ENCODE data around the gene RTN1. TPM values are rescaled to one million over a fixed set of nuclear protein-coding genes. Genes with fewer than 3 reads are reported as not detected.
"Not testable (repeated sequence)": the region's sequence is repeated elsewhere in the genome, so short reads cannot be mapped to it uniquely, and the experiment has no call there.

The RTN1 gene
- total RNA-seq, 1 donor from 2014 or later, result 1.5 TPM

DNA sequence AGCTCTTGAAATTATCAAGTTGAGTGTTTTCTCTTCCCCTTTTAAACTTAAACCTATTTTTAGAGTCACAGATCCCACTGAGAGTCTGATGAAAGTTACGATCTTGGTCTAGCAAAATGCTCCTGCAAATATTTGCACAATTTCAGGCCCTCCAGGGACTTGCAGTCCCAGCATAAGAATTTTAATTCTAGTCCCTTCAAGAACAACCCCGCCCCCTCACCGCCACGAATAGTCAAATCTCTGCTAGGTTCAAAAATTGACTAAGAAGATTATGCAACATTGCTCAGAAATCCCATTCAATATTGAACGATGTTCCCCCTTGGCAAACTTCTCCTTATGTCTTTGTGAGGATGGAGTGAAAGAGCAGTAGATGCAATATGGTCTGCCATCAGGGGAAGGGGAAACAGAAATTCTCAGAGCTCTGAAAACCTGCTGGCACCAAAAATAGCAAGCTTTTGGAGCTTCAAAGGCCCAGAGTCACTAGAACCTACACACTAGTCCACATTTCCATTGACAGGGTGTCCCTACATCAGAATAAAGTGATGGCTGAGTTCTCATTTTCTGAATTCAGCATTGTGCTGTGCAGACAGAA is 166.4 kb downstream of the RTN1 start:
- no peak for DNase-seq (ENCODE audit: low read depth, low spot score)

DNA sequence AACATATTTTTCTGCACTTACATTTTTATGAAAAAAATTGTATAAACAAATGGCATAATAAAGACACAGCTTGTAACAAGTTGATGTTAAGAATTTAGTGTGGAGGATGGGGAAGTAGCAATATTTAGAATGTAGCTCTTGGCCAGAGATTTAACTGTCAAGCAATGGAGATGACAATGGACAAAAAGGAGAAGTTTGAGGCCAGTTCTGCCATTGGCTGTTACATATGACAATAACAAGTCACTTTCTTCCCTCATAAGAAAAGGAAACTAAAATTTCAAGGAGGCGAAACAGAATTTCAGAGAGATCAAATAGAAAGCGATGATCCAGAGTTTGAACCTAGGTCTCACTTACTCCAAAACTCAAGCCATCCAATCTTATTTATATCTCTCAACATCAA is 171.1 kb downstream of the RTN1 start:
- no peak for DNase-seq (ENCODE audit: low read depth, low spot score)

DNA sequence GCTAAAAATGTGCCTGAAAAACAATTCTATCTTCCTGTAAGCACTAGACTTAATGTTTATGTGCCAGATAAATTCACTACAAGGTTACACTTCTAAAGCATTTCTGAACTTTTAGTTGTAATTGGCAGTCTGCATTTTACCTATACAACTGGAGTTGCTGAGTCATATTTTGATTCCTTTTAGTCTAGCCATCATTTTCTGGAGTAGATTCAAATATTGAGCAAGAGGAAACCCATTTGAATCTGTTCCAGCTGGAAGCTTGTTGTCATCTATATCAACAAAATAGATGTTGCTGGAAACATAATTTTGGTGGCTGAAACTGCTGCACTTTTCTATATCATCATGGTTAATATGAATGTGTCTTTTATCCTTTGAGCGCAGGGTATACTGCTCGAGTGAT is 171.8 kb downstream of the RTN1 start:
- DNase-seq (ENCODE audit: low read depth, low spot score), result peak; percentile 5

DNA sequence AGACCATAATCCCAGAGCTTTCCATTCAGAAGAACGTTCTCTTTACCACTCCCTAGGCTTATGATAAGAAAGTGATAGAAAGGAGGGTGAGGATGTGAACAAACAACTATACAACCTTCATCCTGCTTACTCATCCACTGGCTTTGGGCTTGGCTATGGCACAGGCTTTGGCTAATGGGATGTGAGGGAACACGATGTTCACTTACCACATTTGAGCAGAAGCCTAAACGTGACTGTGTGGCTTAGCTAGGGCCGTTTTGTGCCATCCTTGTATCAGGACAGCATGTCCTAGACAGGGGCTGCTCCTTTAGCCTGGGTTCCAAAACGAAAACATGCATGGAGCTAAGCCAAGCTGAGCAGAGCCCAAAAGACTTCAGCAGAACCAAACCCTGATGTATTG is 175.4 kb downstream of the RTN1 start:
- DNase-seq (ENCODE audit: low read depth, low spot score), result no peak

- DNase-seq (ENCODE audit: low read depth, low spot score), result no peak
These were observed 179.3 kb downstream of the RTN1 start for GRCh38 chr14:59691266-59691665.

- DNase-seq (ENCODE audit: low read depth, low spot score), result no peak
These were observed 180.2 kb downstream of the RTN1 start for GRCh38 chr14:59690426-59690825.

DNA sequence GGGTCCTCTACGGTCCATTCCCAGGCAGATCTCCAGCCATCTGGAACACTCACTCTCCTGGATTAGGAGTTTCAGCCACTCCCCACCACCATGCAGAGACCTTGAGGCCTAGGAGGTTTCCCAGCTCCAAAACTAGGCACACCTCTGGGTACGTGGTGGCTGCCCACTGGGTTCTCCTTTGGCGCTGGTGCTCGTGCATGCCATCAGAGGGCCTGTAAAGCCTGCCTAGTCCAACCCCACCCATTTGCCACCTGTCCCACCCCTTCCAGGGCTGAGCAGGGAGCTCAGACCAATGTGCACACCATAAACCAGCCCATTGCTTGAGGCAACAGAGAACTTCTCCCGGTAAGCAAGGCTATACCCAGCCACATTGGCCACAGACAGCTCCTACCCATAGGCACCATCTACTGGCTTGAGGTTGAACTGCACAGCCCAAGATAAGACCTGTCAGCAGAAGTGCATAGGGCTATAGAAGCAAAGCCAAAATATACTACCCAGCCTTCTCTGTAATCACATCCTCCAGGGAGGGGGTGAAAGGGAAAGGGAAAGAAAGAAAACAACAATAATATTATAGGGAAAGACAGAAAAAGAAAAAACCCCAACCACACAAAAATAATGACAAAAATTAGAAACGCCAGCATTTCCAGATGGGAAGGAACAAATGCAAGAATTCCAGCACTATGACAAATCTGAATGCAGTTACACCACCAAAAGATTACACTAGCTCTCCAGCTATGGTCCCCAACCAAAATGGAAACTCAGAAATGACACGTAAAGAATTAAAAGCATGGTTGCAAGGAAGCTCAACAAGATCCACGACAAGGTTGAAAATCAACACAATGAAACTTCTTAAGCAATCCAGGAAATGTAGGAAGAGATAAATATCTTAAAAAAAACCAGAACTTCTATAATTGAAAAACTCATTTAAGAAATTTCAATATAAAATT is 182.1 kb downstream of the RTN1 start:
- DNase-seq (ENCODE audit: low read depth, low spot score), result peak; percentile 24

DNA sequence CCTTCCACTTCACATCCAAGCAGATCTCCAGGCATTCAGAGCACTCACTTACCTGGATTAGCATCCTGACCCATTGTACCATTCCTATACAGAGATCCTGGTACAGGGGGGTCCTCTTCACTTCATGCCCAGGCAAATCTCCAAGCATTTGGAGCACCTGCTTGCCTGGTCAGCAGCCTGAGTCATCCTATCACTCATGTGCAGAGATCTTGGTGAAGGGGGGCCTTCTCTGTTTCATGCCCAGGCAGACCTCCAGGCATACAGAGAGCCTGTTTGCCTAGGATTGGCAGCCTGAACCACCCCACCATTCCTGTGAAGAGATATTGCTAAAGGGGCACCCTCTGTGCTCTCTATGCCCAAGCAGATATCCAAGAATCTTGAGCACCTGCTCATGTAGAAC is 182.9 kb downstream of the RTN1 start:
- no peak for DNase-seq (ENCODE audit: low read depth, low spot score)

GRCh38 chr14:59679872-59680271 is 190.7 kb downstream of the RTN1 start:
- no peak for DNase-seq (ENCODE audit: low read depth, low spot score)

- DNase-seq (ENCODE audit: low read depth, low spot score), result no peak
These were observed 192.2 kb downstream of the RTN1 start for GRCh38 chr14:59678352-59678751.

DNA sequence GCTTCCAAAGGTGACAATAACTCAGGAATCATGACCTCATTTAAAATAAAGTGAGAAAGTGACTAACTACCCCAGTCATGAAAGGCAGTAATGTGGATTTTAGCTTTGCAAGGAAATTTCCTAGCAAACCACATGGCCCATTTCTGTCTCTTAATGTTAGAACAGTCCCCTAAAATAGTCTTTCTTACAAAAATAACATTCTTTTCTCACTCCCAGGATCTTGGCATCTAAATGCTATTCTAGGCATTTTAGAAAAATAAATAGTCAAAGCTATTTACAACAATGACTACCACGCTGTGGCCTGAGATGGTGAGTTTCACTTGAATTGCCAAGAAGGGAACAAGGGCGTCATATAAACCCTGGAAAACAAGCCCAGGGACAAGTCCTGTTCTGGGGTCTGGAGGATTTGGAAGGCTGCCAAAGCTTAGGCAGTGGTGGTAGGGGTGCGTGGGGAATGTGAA is 192.8 kb downstream of the RTN1 start:
- DNase-seq (ENCODE audit: low read depth, low spot score), result no peak

DNA sequence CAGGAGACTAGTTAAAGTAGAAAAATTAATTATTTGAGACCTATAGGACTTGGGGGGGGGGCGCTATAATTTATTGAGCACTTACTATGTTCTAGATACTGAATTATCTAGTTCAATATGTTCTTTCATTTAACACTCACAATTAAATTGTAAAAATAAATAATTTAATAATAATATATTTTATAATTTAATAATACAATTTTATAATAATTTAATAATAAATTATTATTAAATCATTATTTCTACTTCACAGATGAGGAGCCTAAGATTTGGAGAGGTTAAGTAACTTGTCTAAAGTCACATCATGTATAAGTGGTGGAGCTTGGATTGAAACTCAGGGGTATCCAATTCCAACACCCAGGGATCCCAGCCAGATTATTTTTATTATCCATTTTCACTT is 195.2 kb downstream of the RTN1 start:
- DNase-seq (ENCODE audit: low read depth, low spot score), result no peak

GRCh38 chr14:59664741-59665140 is 205.8 kb downstream of the RTN1 start:
- DNase-seq (ENCODE audit: low read depth, low spot score), result no peak

DNA sequence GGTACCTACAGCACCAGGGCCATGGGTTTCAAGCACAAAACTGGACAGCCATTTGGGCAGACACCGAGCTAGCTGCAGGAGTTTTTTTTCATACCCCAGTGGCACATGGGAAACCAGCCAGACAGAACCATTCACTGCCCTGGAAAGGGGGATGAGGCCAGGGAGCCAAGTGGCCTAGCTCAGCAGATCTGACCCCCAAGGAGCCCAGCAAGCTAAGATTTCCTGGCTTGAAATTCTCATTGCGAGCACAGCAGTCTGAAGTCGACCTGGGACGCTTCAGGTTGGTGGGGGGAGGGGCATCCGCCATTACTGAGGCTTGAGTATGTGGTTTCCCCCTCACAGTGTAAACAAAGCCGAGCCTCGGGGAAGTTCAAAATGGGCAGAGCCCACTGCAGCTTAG is 212.8 kb downstream of the RTN1 start:
- no peak for DNase-seq (ENCODE audit: low read depth, low spot score)

DNA sequence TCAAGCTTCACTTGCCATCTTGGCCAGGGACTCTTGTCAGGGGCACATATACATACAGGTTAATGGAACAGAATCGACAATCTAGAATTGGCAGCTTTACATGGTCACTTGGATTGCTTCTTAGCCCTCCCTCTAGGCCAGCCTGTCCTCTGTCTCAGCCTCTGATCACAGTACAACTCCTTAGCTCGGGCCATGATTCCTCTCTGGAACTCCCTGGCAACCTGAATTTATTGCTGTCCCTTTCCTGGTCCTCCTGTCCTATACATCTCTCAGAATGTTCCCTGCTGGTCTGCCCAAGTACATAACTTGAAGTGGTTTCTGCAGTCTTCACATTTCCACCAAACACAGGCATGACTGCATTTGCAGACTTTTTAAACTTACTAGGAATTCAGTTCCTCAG is 214.1 kb downstream of the RTN1 start:
- no peak for DNase-seq (ENCODE audit: low read depth, low spot score)

GRCh38 chr14:59654131-59654530 is 216.4 kb downstream of the RTN1 start:
- not testable (repeated sequence) for DNase-seq (ENCODE audit: low read depth, low spot score)

DNA sequence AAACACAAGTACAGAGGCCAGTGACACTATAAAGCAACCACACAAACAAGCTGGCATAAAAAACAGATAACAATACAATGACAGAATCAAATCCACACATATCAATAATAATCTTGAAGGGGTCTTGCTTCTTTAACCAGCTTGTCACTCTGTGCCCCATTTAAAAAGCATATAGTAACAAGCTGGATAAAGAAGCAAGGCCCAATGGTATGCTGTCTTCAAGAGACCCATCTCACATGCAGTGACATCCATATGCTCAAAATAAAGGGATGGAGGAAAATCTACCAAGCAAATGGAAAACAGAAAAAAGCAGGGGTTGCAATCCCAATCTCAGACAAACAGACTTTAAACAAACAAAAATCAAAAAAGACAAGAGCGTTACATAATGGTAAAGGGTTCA is 223.7 kb downstream of the RTN1 start:
- not testable (repeated sequence) for DNase-seq (ENCODE audit: low read depth, low spot score)

DNA sequence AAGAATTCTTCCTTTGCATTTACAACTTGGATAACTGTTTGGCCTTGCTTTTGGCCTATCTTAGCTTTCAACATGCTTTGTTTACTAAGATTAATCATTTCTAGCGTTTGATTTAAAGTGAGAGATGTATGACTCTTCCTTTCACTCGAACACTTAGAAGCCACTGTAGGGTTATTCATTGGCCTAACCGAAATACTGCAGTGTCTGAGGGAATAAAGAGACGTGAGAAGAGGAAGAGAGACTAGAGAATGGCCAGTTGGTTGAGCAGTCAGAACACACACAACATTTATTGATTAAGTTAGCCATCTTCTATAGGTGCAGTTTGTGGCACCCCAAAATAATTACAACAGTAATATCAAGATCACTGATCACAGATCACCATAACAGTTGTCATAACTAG is 231.7 kb downstream of the RTN1 start:
- no peak for DNase-seq (ENCODE audit: low read depth, low spot score)

DNA sequence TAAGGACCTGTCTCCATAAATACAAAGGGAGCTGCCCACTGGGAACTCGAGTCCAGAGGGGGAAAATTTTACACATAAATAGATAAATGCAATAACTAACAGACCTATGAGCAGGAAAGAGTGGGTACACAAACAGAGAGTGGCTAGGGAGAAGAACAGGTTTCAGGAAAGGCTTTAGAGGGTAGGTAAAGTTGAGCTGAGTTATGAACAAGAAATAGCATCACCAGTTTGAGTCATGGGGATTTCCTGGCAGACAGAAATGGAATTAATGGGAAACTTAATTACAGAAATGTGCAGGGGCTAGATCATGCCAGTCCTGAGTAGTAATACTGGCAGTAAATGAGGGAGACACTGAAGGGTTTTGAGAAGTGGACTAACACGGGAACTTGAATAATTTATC is 236.0 kb downstream of the RTN1 start:
- no peak for DNase-seq (ENCODE audit: low read depth, low spot score)

- DNase-seq (ENCODE audit: low read depth, low spot score), result no peak
These were observed 237.1 kb downstream of the RTN1 start for GRCh38 chr14:59633486-59633885.

- no peak for DNase-seq (ENCODE audit: low read depth, low spot score)
These were observed 238.2 kb downstream of the RTN1 start for GRCh38 chr14:59632381-59632780.

DNA sequence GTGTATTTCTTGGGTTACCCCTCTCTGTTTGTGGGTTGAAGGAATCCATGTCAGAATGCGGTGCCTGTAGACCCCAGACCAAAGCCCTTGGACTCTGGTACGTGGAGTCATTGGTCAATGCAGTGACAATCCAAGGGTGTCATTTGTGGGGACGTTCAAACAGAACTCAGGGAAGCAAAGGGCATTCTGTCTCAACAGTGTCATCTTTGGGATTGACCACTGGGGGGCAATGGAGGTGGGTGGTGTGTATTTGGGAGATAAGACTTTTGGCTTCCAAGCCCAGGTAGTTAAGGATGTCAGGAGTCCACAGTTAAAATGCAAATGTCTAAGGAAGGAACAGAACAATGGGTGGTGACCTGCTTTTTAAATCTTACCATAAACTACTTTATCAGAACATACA is 239.3 kb downstream of the RTN1 start:
- no peak for DNase-seq (ENCODE audit: low read depth, low spot score)
